Measurements from ENCODE around the gene IARS1. TPM values are rescaled to one million over a fixed set of nuclear protein-coding genes. Genes with fewer than 3 reads are reported as not detected.

Gene IARS1
- total and polyA plus RNA-seq, 10 of the 15 experiments (the other 5 are each of a cell fraction or from before 2014, with no cell fraction given), result 71.0 to 227 (median 153) TPM

- TF ChIP-seq, protein P1, sequence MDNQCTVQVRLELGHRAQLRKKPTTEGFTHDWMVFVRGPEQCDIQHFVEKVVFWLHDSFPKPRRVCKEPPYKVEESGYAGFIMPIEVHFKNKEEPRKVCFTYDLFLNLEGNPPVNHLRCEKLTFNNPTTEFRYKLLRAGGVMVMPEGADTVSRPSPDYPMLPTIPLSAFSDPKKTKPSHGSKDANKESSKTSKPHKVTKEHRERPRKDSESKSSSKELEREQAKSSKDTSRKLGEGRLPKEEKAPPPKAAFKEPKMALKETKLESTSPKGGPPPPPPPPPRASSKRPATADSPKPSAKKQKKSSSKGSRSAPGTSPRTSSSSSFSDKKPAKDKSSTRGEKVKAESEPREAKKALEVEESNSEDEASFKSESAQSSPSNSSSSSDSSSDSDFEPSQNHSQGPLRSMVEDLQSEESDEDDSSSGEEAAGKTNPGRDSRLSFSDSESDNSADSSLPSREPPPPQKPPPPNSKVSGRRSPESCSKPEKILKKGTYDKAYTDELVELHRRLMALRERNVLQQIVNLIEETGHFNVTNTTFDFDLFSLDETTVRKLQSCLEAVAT (IDR thresholded peaks at IDR 0.05), result no peak
- TF ChIP-seq ZNF207 (IDR thresholded peaks at IDR 0.05; ENCODE audit: borderline replicate concordance) (no peak), CHD1 (IDR thresholded peaks at IDR 0.05; ENCODE audit: low read depth, low read length) (no peak), HCFC1 (IDR thresholded peaks at IDR 0.05; ENCODE audit: low read length) (no peak)
Observed at GRCh38 chr9:92276331-92277032, 17.0 kb downstream of the IARS1 start (continued).

DNA sequence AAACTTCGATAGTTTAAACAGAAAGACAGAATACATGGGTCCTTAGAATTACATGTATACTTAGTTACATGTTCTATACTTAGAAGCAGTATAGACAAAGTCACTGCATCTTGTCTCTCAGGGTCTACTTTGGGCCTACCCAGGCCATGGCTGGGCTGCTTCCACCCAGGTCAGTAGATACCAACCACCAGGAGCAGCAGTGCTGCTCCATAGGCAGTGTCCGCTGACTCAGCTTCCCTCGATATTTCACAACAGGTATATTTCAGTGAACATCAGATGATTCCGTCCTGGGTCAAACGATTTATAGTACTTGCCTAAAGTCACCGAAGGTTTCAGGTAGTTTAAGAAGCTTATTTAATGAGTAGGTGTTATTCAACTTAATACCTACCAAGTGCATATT, 18.0 kb downstream of the IARS1 start:
- intact Hi-C loops (cut with micrococcal nuclease; ENCODE audit: unreplicated experiment) (no loop called here), in situ Hi-C loops (cut with MboI) (no loop called here)
- Histone ChIP-seq H3K79me2 (ENCODE audit: control insufficient read depth, insufficient read depth, low read length) (no peaks in the 10 kb centered on the region), H3K4me3 (no peak overlapping the region), H2AFZ (ENCODE audit: control insufficient read depth, low read depth, low read length) (no peak overlapping the region), H3K27ac (ENCODE audit: control insufficient read depth, insufficient read depth) (no peak overlapping the region), H3K9me3 (replicated peaks; ENCODE audit: control insufficient read depth, insufficient read depth, low read length) (no peaks in the 10 kb centered on the region), H4K20me1 (ENCODE audit: control insufficient read depth, insufficient read depth) (no peaks in the 10 kb centered on the region), H3K27me3 (replicated peaks in 1 of 2; ENCODE audit: control insufficient read depth in 2 of 2, insufficient read depth in 2 of 2, low read length in 1 of 2) (no peaks in the 10 kb centered on the region), H3K9ac (ENCODE audit: control insufficient read depth, insufficient read depth, low read length) (no peak overlapping the region), H3K36me3 (ENCODE audit: control insufficient read depth in 2 of 2, insufficient read depth in 2 of 2, low read length in 1 of 2) (peaks cover 25 to 49% of the 10 kb centered on the region in 2 experiments), H3K4me1 (ENCODE audit: control insufficient read depth, insufficient read depth, low read length) (no peaks in the 10 kb centered on the region), H3K4me2 (ENCODE audit: control insufficient read depth, insufficient read depth) (no peak overlapping the region)
- ChIA-PET SMC1A (ENCODE audit: uncharacterized antibody, unreplicated experiment) (interaction anchor here (1.0 kb wide), 1 partner anchor 514 kb away, joined by 3 read pairs; no protein-coding TSS in a partner anchor), POLR2A (interaction anchor here (0.9 kb wide), 1 partner anchor 16 kb away, joined by 3 read pairs; no protein-coding TSS in a partner anchor), RAD21 (ENCODE audit: unreplicated experiment) (no interaction called here), CTCF (no interaction called here)
- FAIRE-seq (no peak), DNase-seq (ENCODE audit: low read depth, low spot score) (no peak), ATAC-seq (no peak)
- TF ChIP-seq SIX5 (IDR thresholded peaks at IDR 0.05; ENCODE audit: low read depth, low read length, severe bottlenecking) (no peak), SUPT20H (IDR thresholded peaks at IDR 0.05; ENCODE audit: borderline replicate concordance, control insufficient read depth, low read depth, low read length) (no peak)
- WGBS (ENCODE audit: insufficient coverage, insufficient replicate concordance, low lambda C conversion rate, missing lambda C conversion rate), result 81% methylated on average over 6 of the region's 6 CpGs
- BruUV-seq (replicated peaks), result TSS peak; percentile 2
